TTC549 (cell line): ENCODE measurements around the gene IL37.

ENCODE experiments used
- FAIRE-seq: peaks from 2 replicates; lab custom pipeline; 2012; peaks lifted over from hg19 to GRCh38; lab: Jason Lieb, UNC

Gene IL37

GRCh38 chr2:112960230-112960825 is 49.4 kb downstream of the IL37 start:
- FAIRE-seq: no peak

GRCh38 chr2:112962308-112963175 is 51.6 kb downstream of the IL37 start:
- no peak for FAIRE-seq

DNA sequence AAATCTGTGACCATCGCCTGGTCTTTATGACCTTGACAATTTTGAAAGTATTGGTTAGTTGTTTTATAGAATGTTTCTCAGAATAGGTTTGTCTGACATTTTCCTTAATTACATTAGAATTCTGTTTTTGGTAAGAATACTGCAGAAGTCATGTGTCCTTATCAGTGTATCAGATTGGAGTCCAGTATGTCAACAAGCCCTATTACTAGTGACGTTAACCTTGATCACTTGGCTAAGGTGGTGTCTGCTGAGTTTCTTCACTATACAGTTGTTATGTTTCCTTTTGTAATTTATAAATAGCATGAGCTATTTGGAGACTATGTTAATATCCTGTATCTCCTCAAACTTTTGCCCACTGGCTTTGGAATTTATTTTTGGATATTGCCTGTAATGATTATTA is 56.1 kb downstream of the IL37 start:
- no peak for FAIRE-seq
